B cell (primary cell): ENCODE results near the gene MYLK3. TPM values are rescaled to one million over a fixed set of nuclear protein-coding genes. Genes with fewer than 3 reads are reported as not detected.
"Not testable (repeated sequence)": the region's sequence is repeated elsewhere in the genome, so short reads cannot be mapped to it uniquely, and the experiment has no call there.

ENCODE experiments used
- ATAC-seq: fragments of 200-7000 bp; cut with Tn5 transposase; one replicate; pipeline ENCODE4 v1.10.0; 2021; ENCODE audit warnings: low read depth, mild to moderate bottlenecking, moderate number of reproducible peaks, moderate library complexity
- CTCF ChIA-PET: fragments of 350-600 bp; sonication (Branson Sonifier 250); formaldehyde crosslinking; loops from one replicate; lab custom pipeline; 2021; ENCODE audit warnings: antibody characterized with exemption, inconsistent platforms; lab: Charles Lee
- POLR2A ChIA-PET: fragments of 350-600 bp; sonication (Branson Sonifier 250); formaldehyde crosslinking; loops from one replicate; lab custom pipeline; 2021; ENCODE audit warnings: antibody characterized with exemption; lab: Charles Lee
- DNase-seq: peaks from one replicate; pipeline ENCODE4 v3.0.0; 2013
- H2AFZ ChIP-seq: 2 replicates; pipeline ENCODE4 v1.6.1; 2012; ENCODE audit warnings: mild to moderate bottlenecking, low read depth, low read length; ENCODE audit not compliant: insufficient read depth, poor library complexity, severe bottlenecking
- H3K27ac ChIP-seq, 2 donors: 1 replicate in 1 of 2; 2 replicates in 1 of 2; pipeline ENCODE4 v1.5.1; 2012 to 2013; ENCODE audit warnings: low read length in 2 of 2, mild to moderate bottlenecking in 2 of 2, moderate library complexity in 1 of 2
- H3K27me3 ChIP-seq, 4 experiments: fragments of 200-600 bp in 1 of 4; sonication (generic) in 1 of 4; replicated peaks in 1 of 4; 1 replicate in 2 of 4; 2 replicates in 2 of 4; pipeline versions ENCODE4 v1.6.1 to v1.7.0; 2013 to 2016; ENCODE audit warnings: low read length in 3 of 4, mild to moderate bottlenecking in 2 of 4, mixed read lengths in 1 of 4, moderate library complexity in 1 of 4; ENCODE audit not compliant: insufficient read depth in 4 of 4, control insufficient read depth in 3 of 4; ENCODE audit errors: control extremely low read depth in 1 of 4
- H3K36me3 ChIP-seq, 2 experiments: replicated peaks in 1 of 2; 1 replicate in 1 of 2; 2 replicates in 1 of 2; pipeline versions ENCODE4 v1.6.1 to v1.7.1; 2013; ENCODE audit warnings: low read length in 1 of 2; ENCODE audit not compliant: insufficient read depth in 2 of 2, control insufficient read depth in 1 of 2; ENCODE audit errors: control extremely low read depth in 1 of 2, extremely low read depth in 1 of 2
- H3K4me1 ChIP-seq, 2 donors: fragments of 200-600 bp in 1 of 2; sonication (generic) in 1 of 2; 1 replicate in 1 of 2; 2 replicates in 1 of 2; pipeline versions ENCODE4 v1.5.1 to v1.6.1; 2013 to 2017; ENCODE audit warnings: low read length in 2 of 2; ENCODE audit not compliant: control insufficient read depth in 2 of 2, insufficient read depth in 2 of 2
- H3K4me2 ChIP-seq: replicated peaks from 2 replicates; pipeline ENCODE3; 2012; ENCODE audit warnings: mild to moderate bottlenecking, low read depth, low read length; ENCODE audit not compliant: poor library complexity, severe bottlenecking
- H3K4me3 ChIP-seq, 5 experiments: fragments of 200-600 bp in 1 of 5; sonication (generic) in 1 of 5; 1 replicate in 3 of 5; 2 replicates in 2 of 5; pipeline versions ENCODE4 v1.5.1 to v1.7.0; 2011 to 2016; ENCODE audit warnings: low read length in 4 of 5, mild to moderate bottlenecking in 4 of 5, low read depth in 2 of 5, control low read depth in 1 of 5, moderate library complexity in 1 of 5; ENCODE audit not compliant: insufficient read depth in 1 of 5; ENCODE audit errors: control extremely low read depth in 1 of 5, extremely low read depth in 1 of 5
- H3K79me2 ChIP-seq: fragments of 200-600 bp; sonication (generic); one replicate; pipeline ENCODE4 v1.6.0; 2016; ENCODE audit warnings: low read length; ENCODE audit not compliant: control insufficient read depth, insufficient read depth
- H3K9ac ChIP-seq: fragments of 200-600 bp; sonication (generic); 2 replicates; pipeline ENCODE4 v1.6.1; 2017; ENCODE audit warnings: mild to moderate bottlenecking, low read length, moderate library complexity
- H3K9me3 ChIP-seq, 3 donors: one replicate each; pipeline versions ENCODE4 v1.6.1 to v1.7.1; 2013; ENCODE audit warnings: low read length in 2 of 3; ENCODE audit not compliant: control insufficient read depth in 2 of 3, insufficient read depth in 1 of 3; ENCODE audit errors: control extremely low read depth in 1 of 3
- H4K20me1 ChIP-seq: 2 replicates; pipeline ENCODE4 v1.6.0; 2012; ENCODE audit warnings: mild to moderate bottlenecking, low read length; ENCODE audit not compliant: insufficient read depth, control insufficient read depth, poor library complexity, severe bottlenecking
- H3K27ac Mint-ChIP-seq: one replicate; pipeline ENCODE4 v1.8.0; 2021; ENCODE audit warnings: mixed read lengths
- H3K27me3 Mint-ChIP-seq: one replicate; pipeline ENCODE4 v1.8.0; 2021; ENCODE audit warnings: mixed read lengths
- H3K4me1 Mint-ChIP-seq: one replicate; pipeline ENCODE4 v1.8.0; 2021; ENCODE audit warnings: mixed read lengths
- H3K4me3 Mint-ChIP-seq: one replicate; pipeline ENCODE4 v1.8.0; 2021; ENCODE audit warnings: mixed read lengths
- H3K9me3 Mint-ChIP-seq: one replicate; pipeline ENCODE4 v1.8.0; 2022; ENCODE audit warnings: mixed read lengths; ENCODE audit not compliant: insufficient read depth
- EZH2 ChIP-seq: IDR thresholded peaks from 2 replicates; pipeline ENCODE4 v1.6.1; 2012; ENCODE audit warnings: borderline replicate concordance, low read depth, mild to moderate bottlenecking, moderate library complexity, low read length; ENCODE audit not compliant: insufficient read depth, poor library complexity, severe bottlenecking
- WGBS: methylation state at CpG from one replicate; pipeline ENCODE4 v1.1.5; 2013; ENCODE audit warnings: missing lambda C conversion rate; ENCODE audit not compliant: insufficient coverage; 5-methylcytosine and 5-hydroxymethylcytosine counted together
- intact Hi-C: fragments of 100-400 bp; cut with micrococcal nuclease; formaldehyde crosslinking; loops from one replicate; pipeline ENCODE4 v1.10.0; 2022
- polyA plus RNA-seq: library from polyadenylated mRNA; depleted of rRNA; stranded (reverse); fragments of >200 nt; gene quantifications from 2 replicates; pipeline ENCODE4 v1.2.3, GENCODE V29; 2012
- total RNA-seq, 2 donors: library from RNA; stranded (reverse); fragments of 120-200 nt in 1 of 2; gene quantifications; 1 replicate in 1 of 2; 2 replicates in 1 of 2; pipeline versions ENCODE4 v1.2.3 to v1.2.4, GENCODE V29; 2013 to 2022
- TF ChIP-seq, protein P1 (sequence below): fragments of 200-600 bp; IDR thresholded peaks from one replicate; pipeline ENCODE4 v1.8.0; 2022; ENCODE audit warnings: antibody characterized with exemption, mild to moderate bottlenecking

MYLK3 gene
- total and polyA plus RNA-seq, 2 donors (not counting 1 experiment from before 2014, with no cell fraction given), result 0.01 to 0.10 TPM

DNA sequence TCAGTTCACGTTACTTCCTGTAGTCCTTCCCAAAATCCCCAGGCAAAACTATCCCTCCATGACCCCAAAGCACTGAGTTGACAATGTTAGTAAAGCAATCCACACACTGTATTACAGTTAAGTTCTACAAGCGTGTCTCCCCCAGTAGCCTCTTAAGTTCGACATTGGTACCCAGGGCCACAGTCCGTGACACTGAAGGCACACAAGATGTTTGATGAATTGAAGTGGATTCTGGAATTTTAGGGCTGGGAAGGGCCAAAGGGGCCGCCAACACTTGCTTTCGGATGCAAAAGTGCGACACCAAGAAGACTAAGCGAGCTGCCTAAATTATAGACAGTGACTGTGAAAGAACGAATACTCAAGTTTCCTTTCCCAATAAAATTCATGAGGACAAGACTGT is 60.7 kb downstream of the MYLK3 start:
- DNase-seq (peak; percentile 9), ATAC-seq (no peak)
- TF ChIP-seq EZH2, result no peak
- TF ChIP-seq, protein P1, sequence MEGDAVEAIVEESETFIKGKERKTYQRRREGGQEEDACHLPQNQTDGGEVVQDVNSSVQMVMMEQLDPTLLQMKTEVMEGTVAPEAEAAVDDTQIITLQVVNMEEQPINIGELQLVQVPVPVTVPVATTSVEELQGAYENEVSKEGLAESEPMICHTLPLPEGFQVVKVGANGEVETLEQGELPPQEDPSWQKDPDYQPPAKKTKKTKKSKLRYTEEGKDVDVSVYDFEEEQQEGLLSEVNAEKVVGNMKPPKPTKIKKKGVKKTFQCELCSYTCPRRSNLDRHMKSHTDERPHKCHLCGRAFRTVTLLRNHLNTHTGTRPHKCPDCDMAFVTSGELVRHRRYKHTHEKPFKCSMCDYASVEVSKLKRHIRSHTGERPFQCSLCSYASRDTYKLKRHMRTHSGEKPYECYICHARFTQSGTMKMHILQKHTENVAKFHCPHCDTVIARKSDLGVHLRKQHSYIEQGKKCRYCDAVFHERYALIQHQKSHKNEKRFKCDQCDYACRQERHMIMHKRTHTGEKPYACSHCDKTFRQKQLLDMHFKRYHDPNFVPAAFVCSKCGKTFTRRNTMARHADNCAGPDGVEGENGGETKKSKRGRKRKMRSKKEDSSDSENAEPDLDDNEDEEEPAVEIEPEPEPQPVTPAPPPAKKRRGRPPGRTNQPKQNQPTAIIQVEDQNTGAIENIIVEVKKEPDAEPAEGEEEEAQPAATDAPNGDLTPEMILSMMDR, result no peak
- Histone ChIP-seq H3K27ac (peak overlapping the region in 1 of 2 donors; percentile 95), H3K4me1 (peaks cover 37 to 42% of the 10 kb centered on the region in 2 donors), H3K79me2 (peaks cover 59% of the 10 kb centered on the region), H3K4me2 (peak overlapping the region; percentile 95), H2AFZ (no peak overlapping the region), H4K20me1 (peaks cover 29% of the 10 kb centered on the region), H3K9ac (peak overlapping the region; percentile 97), H3K9me3 (no peaks in the 10 kb centered on the region), H3K4me3 (peak overlapping the region in 2 of 5 experiments; percentile 98), H3K36me3 (peaks cover 2 to 5% of the 10 kb centered on the region in 2 experiments), H3K27me3 (no peaks in the 10 kb centered on the region)
- Mint-ChIP-seq H3K4me1 (peaks cover 42% of the 10 kb centered on the region), H3K4me3 (no peak overlapping the region), H3K9me3 (no peaks in the 10 kb centered on the region), H3K27me3 (no peaks in the 10 kb centered on the region), H3K27ac (peak overlapping the region; percentile 8)
- intact Hi-C loops, result loop anchor here (5.0 kb wide), 2 partner anchors 230 to 1555 kb away; partner anchors contain the start of gene LONP2
- ChIA-PET POLR2A (no interaction called here), CTCF (interaction anchor here (0.9 to 1.5 kb wide), 3 partner anchors 12 to 114 kb away, joined by 3 to 13 read pairs (median 5); no protein-coding TSS in a partner anchor)
- 95% methylated on average over 6 of the region's 9 CpGs for WGBS

DNA sequence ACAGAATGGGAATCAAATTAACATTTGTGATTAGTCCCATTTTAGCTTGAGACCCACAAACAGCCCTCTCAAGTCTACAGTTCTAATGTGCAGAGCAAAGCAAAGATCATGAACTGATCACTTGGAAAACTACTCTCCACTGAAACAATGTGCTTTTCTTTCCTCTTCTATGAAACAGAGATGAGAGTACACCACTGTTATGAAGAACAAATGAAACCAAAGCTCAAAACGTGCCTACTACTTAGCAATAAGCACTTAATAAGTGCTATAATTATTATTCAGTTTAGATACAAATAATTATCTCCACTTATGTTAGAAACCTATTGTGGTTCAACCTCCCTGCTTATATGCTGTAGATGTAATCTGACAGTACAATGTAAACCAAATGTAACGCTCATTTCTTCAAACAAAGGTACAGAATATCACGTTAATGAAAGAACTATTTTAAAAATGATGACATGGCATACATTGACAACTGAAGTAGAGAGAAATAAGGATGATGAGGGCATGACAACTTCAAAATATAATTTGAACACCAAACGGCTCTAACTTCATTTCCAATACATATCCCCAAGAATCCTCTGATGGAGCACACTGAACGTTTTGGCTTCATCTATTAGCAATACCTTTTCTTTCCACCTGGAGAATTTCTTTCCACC is 61.2 kb downstream of the MYLK3 start:
- Histone ChIP-seq H3K27ac (peak overlapping the region in 1 of 2 donors; percentile 95), H3K4me3 (no peak overlapping the region), H4K20me1 (peaks cover 29% of the 10 kb centered on the region), H3K27me3 (no peaks in the 10 kb centered on the region), H3K36me3 (peaks cover 4 to 7% of the 10 kb centered on the region in 2 experiments), H3K4me2 (peak overlapping the region; percentile 95), H3K79me2 (peaks cover 59% of the 10 kb centered on the region), H2AFZ (no peak overlapping the region), H3K9me3 (no peaks in the 10 kb centered on the region), H3K9ac (no peak overlapping the region), H3K4me1 (peaks cover 33 to 37% of the 10 kb centered on the region in 2 donors)
- Mint-ChIP-seq H3K4me1 (peaks cover 46% of the 10 kb centered on the region), H3K9me3 (no peaks in the 10 kb centered on the region), H3K4me3 (peak overlapping the region; percentile 44), H3K27ac (peak overlapping the region; percentile 8), H3K27me3 (no peaks in the 10 kb centered on the region)
- 75% methylated on average over 1 of the region's 5 CpGs for WGBS
- ChIA-PET CTCF (interaction anchor here (0.6 to 1.5 kb wide), 5 partner anchors 11 to 265 kb away, joined by 3 to 13 read pairs (median 3); no protein-coding TSS in a partner anchor), POLR2A (no interaction called here)
- DNase-seq (no peak), ATAC-seq (no peak)
- TF ChIP-seq, protein P1, result no peak
- no peak for TF ChIP-seq EZH2
- intact Hi-C loops, result loop anchor here (5.0 kb wide), 2 partner anchors 230 to 1555 kb away; partner anchors contain the start of gene LONP2

DNA sequence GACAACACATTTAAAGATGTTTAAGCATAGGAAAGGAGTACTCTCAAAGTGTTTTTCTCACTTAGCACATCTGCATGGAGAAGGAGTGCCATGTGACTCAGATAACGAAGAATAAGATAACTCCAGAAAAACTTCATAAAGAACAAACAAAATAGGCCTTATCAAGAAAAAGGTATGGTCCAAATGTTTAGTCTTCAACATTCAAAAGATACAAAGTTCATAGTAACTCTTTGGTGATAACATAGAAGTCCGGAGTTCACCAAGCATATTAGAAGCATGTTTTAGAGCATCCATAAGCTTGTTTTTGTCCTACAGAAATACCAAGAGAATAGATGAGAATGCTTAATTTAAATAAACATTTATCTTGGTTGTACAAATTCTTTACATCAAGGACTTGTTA is 66.3 kb downstream of the MYLK3 start:
- WGBS, result no CpG with 5 or more reads among the region's 2 CpGs
- Histone ChIP-seq H4K20me1 (peaks cover 19% of the 10 kb centered on the region), H3K79me2 (peaks cover 39% of the 10 kb centered on the region), H3K36me3 (peaks cover 6 to 44% of the 10 kb centered on the region in 2 experiments)
- H3K27me3 ChIP-seq, H2AFZ ChIP-seq, H3K9me3 Mint-ChIP-seq, H3K4me2 ChIP-seq, H3K4me3 ChIP-seq, DNase-seq, intact Hi-C loops, H3K9me3 ChIP-seq, H3K27ac ChIP-seq, CTCF ChIA-PET, H3K4me1 ChIP-seq, POLR2A ChIA-PET, H3K27me3 Mint-ChIP-seq, H3K4me3 Mint-ChIP-seq, H3K9ac ChIP-seq, H3K27ac Mint-ChIP-seq, ATAC-seq: not testable (repeated sequence)
- peaks cover 31% of the 10 kb centered on the region for H3K4me1 Mint-ChIP-seq
